ENCODE results near the gene TMEM236. TPM values are rescaled to one million over a fixed set of nuclear protein-coding genes. Genes with fewer than 3 reads are reported as not detected.
"Not testable (repeated sequence)": the region's sequence is repeated elsewhere in the genome, so short reads cannot be mapped to it uniquely, and the experiment has no call there.

The TMEM236 gene
- total and polyA plus RNA-seq, 9 of the 15 experiments (the other 6 are each of a cell fraction or from before 2014, with no cell fraction given) = 0.04 to 0.13 (median 0.04) TPM; not detected in 4

GRCh38 chr10:17716161-17716560, 35.8 kb upstream of the TMEM236 start:
- Histone ChIP-seq H3K4me1 (replicated peaks in 1 of 2; ENCODE audit: control insufficient read depth in 2 of 2, insufficient read depth in 2 of 2, low read length in 2 of 2) (no peaks in the 10 kb centered on the region), H3K9me1 (ENCODE audit: control insufficient read depth, insufficient read depth, low read length) (no peaks in the 10 kb centered on the region), H2AFZ (ENCODE audit: low read depth, low read length) (no peak overlapping the region), H3K9ac (ENCODE audit: insufficient read depth in 1 of 2, low read depth in 2 of 2, low read length in 2 of 2) (no peak overlapping the region), H3K27ac (ENCODE audit: extremely low read depth, low read depth, low read length) (no peak overlapping the region), H4K20me1 (replicated peaks; ENCODE audit: control insufficient read depth, insufficient read depth, low read length) (no peaks in the 10 kb centered on the region), H3K27me3 (ENCODE audit: control insufficient read depth in 2 of 2, insufficient read depth in 2 of 2, low read length in 2 of 2) (no peaks in the 10 kb centered on the region), H3K36me3 (ENCODE audit: control insufficient read depth, insufficient read depth, low read length) (peaks cover 40% of the 10 kb centered on the region; the same call in 2 of the 3 replicates), H3K9me3 (replicated peaks; ENCODE audit: control insufficient read depth, insufficient read depth, low read depth, low read length) (no peaks in the 10 kb centered on the region), H3K79me2 (ENCODE audit: control insufficient read depth, insufficient read depth, low read length) (no peaks in the 10 kb centered on the region), H3K4me3 (no peak overlapping the region), H3K4me2 (ENCODE audit: insufficient read depth, low read length) (no peak overlapping the region)
- 92% methylated on average over 4 of the region's 4 CpGs for WGBS (ENCODE audit: insufficient coverage, low coverage, missing lambda C conversion rate)
- in situ Hi-C loops (cut with MboI) (no loop called here), intact Hi-C loops (cut with micrococcal nuclease) (no loop called here)
- CTCF ChIA-PET (ENCODE audit: low intra/inter-chr PET ratio) = interaction anchor here (0.6 kb wide), 1 partner anchor 20 kb away, joined by 3 read pairs; no protein-coding TSS in a partner anchor
- TF ChIP-seq KDM1A (IDR thresholded peaks at IDR 0.05) = peak; percentile 69 to 71; a peak in 3 of 4 replicates
- TF ChIP-seq ZKSCAN3 (CRISPR knock-in tag; IDR thresholded peaks at IDR 0.05) = no peak
- no peak for DNase-seq (ENCODE audit: extremely low read depth in 1 of 4, low spot score in 3 of 4)
- no peak for ATAC-seq
- POLR2A ChIA-PET = no interaction called here
- FAIRE-seq = no peak
- BruUV-seq (replicated peaks) = no TSS peak

GRCh38 chr10:17722317-17723014, 29.5 kb upstream of the TMEM236 start:
- BruUV-seq (replicated peaks); H3K4me3 ChIP-seq; POLR2A ChIA-PET; H3K4me1 ChIP-seq (replicated peaks in 1 of 2; ENCODE audit: control insufficient read depth in 2 of 2, insufficient read depth in 2 of 2, low read length in 2 of 2); CTCF ChIA-PET (ENCODE audit: low intra/inter-chr PET ratio); H2AFZ ChIP-seq (ENCODE audit: low read depth, low read length); intact Hi-C loops (cut with micrococcal nuclease); H3K9ac ChIP-seq (ENCODE audit: insufficient read depth in 1 of 2, low read depth in 2 of 2, low read length in 2 of 2); H3K9me1 ChIP-seq (ENCODE audit: control insufficient read depth, insufficient read depth, low read length); H3K36me3 ChIP-seq (ENCODE audit: control insufficient read depth, insufficient read depth, low read length); FAIRE-seq; DNase-seq (ENCODE audit: extremely low read depth in 1 of 4, low spot score in 3 of 4); H3K4me2 ChIP-seq (ENCODE audit: insufficient read depth, low read length); H4K20me1 ChIP-seq (replicated peaks; ENCODE audit: control insufficient read depth, insufficient read depth, low read length); in situ Hi-C loops (cut with MboI); H3K27me3 ChIP-seq (ENCODE audit: control insufficient read depth in 2 of 2, insufficient read depth in 2 of 2, low read length in 2 of 2); ATAC-seq; H3K27ac ChIP-seq (ENCODE audit: extremely low read depth, low read depth, low read length); H3K79me2 ChIP-seq (ENCODE audit: control insufficient read depth, insufficient read depth, low read length); H3K9me3 ChIP-seq (replicated peaks; ENCODE audit: control insufficient read depth, insufficient read depth, low read depth, low read length): not testable (repeated sequence)
- WGBS (ENCODE audit: insufficient coverage, low coverage, missing lambda C conversion rate) = 95% methylated on average over 19 of the region's 25 CpGs
